NCI-H524 (cell line): ENCODE measurements around the gene RHBDF2.

Source experiments
- DNase-seq, 2 experiments: peaks; one replicate each; lab custom pipeline; 2025; lab: John Stamatoyannopoulos, UW

RHBDF2 gene

GRCh38 chr17:76501018-76501826, at the start of gene RHBDF2:
TSS of gene RHBDF2 (minus strand) at chr17:76501423. CDS start at chr17:76481524, 19,899 bp downstream.
- peak; percentile 70 to 82 for DNase-seq

- no peak for DNase-seq
These were observed 48.3 kb upstream of the RHBDF2 start for GRCh38 chr17:76549539-76549938.

GRCh38 chr17:76549215-76549518, 47.9 kb upstream of the RHBDF2 start:
- no peak for DNase-seq

GRCh38 chr17:76548378-76549214, 47.4 kb upstream of the RHBDF2 start:
- no peak for DNase-seq

GRCh38 chr17:76547642-76548202, 46.5 kb upstream of the RHBDF2 start:
- DNase-seq: no peak

GRCh38 chr17:76547183-76547641, 46.0 kb upstream of the RHBDF2 start:
- peak; percentile 93 for DNase-seq

- no peak for DNase-seq
These were observed 45.4 kb upstream of the RHBDF2 start for GRCh38 chr17:76546556-76547182.

GRCh38 chr17:76545918-76546555, 44.8 kb upstream of the RHBDF2 start:
- no peak for DNase-seq

- peak in 1 of 2 experiments; percentile 59 for DNase-seq
These were observed 43.5 kb upstream of the RHBDF2 start for GRCh38 chr17:76544546-76545365.

GRCh38 chr17:76543826-76544545, 42.8 kb upstream of the RHBDF2 start:
- peak; percentile 62 to 71 for DNase-seq

- DNase-seq: peak in 1 of 2 experiments; percentile 70
These were observed 42.2 kb upstream of the RHBDF2 start for GRCh38 chr17:76543482-76543825.

GRCh38 chr17:76542984-76543383, 41.8 kb upstream of the RHBDF2 start:
- no peak for DNase-seq

- no peak for DNase-seq
These were observed 41.3 kb upstream of the RHBDF2 start for GRCh38 chr17:76542566-76542971.

- DNase-seq: no peak
These were observed 40.7 kb upstream of the RHBDF2 start for GRCh38 chr17:76541739-76542454.

GRCh38 chr17:76540381-76541300, 39.4 kb upstream of the RHBDF2 start:
- DNase-seq: peak; percentile 100

- no peak for DNase-seq
These were observed 38.5 kb upstream of the RHBDF2 start, which contains the start of gene PRCD for GRCh38 chr17:76539631-76540271. TSS of gene PRCD (plus strand) at chr17:76540044. CDS start at chr17:76540142, 98 bp downstream.

- no peak for DNase-seq
These were observed 37.8 kb upstream of the RHBDF2 start for GRCh38 chr17:76538941-76539570.
